ENCODE data around the gene PRMT7. TPM values are rescaled to one million over a fixed set of nuclear protein-coding genes. Genes with fewer than 3 reads are reported as not detected.

The PRMT7 gene
- 10 to 100 TPM; 57.1 to 62.3 TPM for total RNA-seq

GRCh38 chr16:68310774-68311511, at the start of gene PRMT7, which contains the start of gene SLC7A6OS:
Gene PRMT7 (plus strand): TSS chr16:68311019. CDS start chr16:68315980, 4,961 bp downstream.
Gene SLC7A6OS (minus strand): TSS chr16:68310946. CDS start chr16:68310926, 20 bp downstream.

GRCh38 chr16:68264128-68265077, 46.4 kb upstream of the PRMT7 start, which contains the start of gene SLC7A6:
Gene SLC7A6 (plus strand): TSS chr16:68264526. CDS start chr16:68274727, 10,201 bp downstream.

Other genes with a start within 250 kb of the PRMT7 start
- gene NFATC3, start 225.6 kb upstream of the PRMT7 start, total RNA-seq: 100 to 1,000 TPM; 116 to 117 TPM
- gene ESRP2, start 74.9 kb upstream of the PRMT7 start, total RNA-seq: under 1 TPM in 1 of 2 experiments, not detected in 1; 0.07 TPM
- gene PLA2G15, start 65.6 kb upstream of the PRMT7 start, total RNA-seq: 1 to 10 TPM; 8.8 to 9.2 TPM
- 100 to 1,000 TPM; 112 TPM for gene SLC7A6, start 46.5 kb upstream of the PRMT7 start, total RNA-seq
- gene SLC7A6OS, start 73 bp upstream of the PRMT7 start, total RNA-seq: 10 to 100 TPM; 30.5 to 31.9 TPM
- 1 to 10 TPM; 3.2 to 3.9 TPM for gene SMPD3, start 137.5 kb downstream of the PRMT7 start, total RNA-seq
- gene ZFP90, start 228.3 kb downstream of the PRMT7 start, total RNA-seq: 10 to 100 TPM; 39.2 to 42.6 TPM

Data from activated naive CD4-positive, alpha-beta T cell treated with anti-CD3 and anti-CD28 coated beads, Interleukin-2, amount 10 ng/mL, durations not matched to agents 5 hours and 36 hours (primary cell).